ENCODE measurements around the gene UPK3BL1.
"Not testable (repeated sequence)": the region's sequence is repeated elsewhere in the genome, so short reads cannot be mapped to it uniquely, and the experiment has no call there.

UPK3BL1 gene

GRCh38 chr7:102618122-102618521, 24.5 kb downstream of the UPK3BL1 start:
- not testable (repeated sequence) for DNase-seq

- DNase-seq = not testable (repeated sequence)
These were observed 26.0 kb downstream of the UPK3BL1 start, which contains the start of gene RASA4 for GRCh38 chr7:102616507-102617125. Gene RASA4, minus strand, starts transcription at chr7:102616756. Its CDS starts 67 bp downstream, at chr7:102616689.

- not testable (repeated sequence) for DNase-seq
These were observed 26.7 kb downstream of the UPK3BL1 start for GRCh38 chr7:102615930-102616329.

- DNase-seq = not testable (repeated sequence)
These were observed 27.7 kb downstream of the UPK3BL1 start for GRCh38 chr7:102614873-102615272.

- DNase-seq = not testable (repeated sequence)
These were observed 28.3 kb downstream of the UPK3BL1 start for GRCh38 chr7:102614346-102614697.

- not testable (repeated sequence) for DNase-seq
These were observed 28.8 kb downstream of the UPK3BL1 start for GRCh38 chr7:102613575-102614345.

GRCh38 chr7:102611675-102612325, 30.8 kb downstream of the UPK3BL1 start:
- DNase-seq = not testable (repeated sequence)

- DNase-seq = not testable (repeated sequence)
These were observed 31.4 kb downstream of the UPK3BL1 start for GRCh38 chr7:102611013-102611674.

GRCh38 chr7:102610441-102610840, 32.1 kb downstream of the UPK3BL1 start:
- not testable (repeated sequence) for DNase-seq

GRCh38 chr7:102609734-102610133, 32.9 kb downstream of the UPK3BL1 start:
- DNase-seq = not testable (repeated sequence)

GRCh38 chr7:102606848-102607247, 35.7 kb downstream of the UPK3BL1 start:
- DNase-seq = not testable (repeated sequence)

GRCh38 chr7:102604431-102605145, 38.0 kb downstream of the UPK3BL1 start:
- not testable (repeated sequence) for DNase-seq

- not testable (repeated sequence) for DNase-seq
These were observed 40.3 kb downstream of the UPK3BL1 start for GRCh38 chr7:102602317-102602716.

GRCh38 chr7:102599699-102600098, 42.9 kb downstream of the UPK3BL1 start:
- DNase-seq = not testable (repeated sequence)

GRCh38 chr7:102596036-102596435, 46.6 kb downstream of the UPK3BL1 start:
- DNase-seq = not testable (repeated sequence)

- not testable (repeated sequence) for DNase-seq
These were observed 48.8 kb downstream of the UPK3BL1 start for GRCh38 chr7:102593637-102594334.

GRCh38 chr7:102592477-102593019, 50.0 kb downstream of the UPK3BL1 start:
- DNase-seq = not testable (repeated sequence)

GRCh38 chr7:102589857-102590256, 52.7 kb downstream of the UPK3BL1 start:
- not testable (repeated sequence) for DNase-seq
